Panc1 (cell line): ENCODE data around the gene RASAL1. TPM values are rescaled to one million over a fixed set of nuclear protein-coding genes. Genes with fewer than 3 reads are reported as not detected.
A peak's percentile ranks its signal among the peaks of the same experiment; 100 is the strongest.

ENCODE experiments used
- ATAC-seq: fragments of 200-7000 bp; cut with Tn5 transposase; 2 replicates; pipeline ENCODE4 v1.9.1; 2020; ENCODE audit warnings: mild to moderate bottlenecking, moderate library complexity
- BruUV-seq: library from RNA; stranded (reverse); fragments of 400-500 nt; replicated peaks from 2 replicates; lab custom pipeline; 2021; lab: Mats Ljungman, UMichigan
- CTCF ChIA-PET: fragments of 300-600 bp; sonication (Branson Sonifier 250); formaldehyde crosslinking; loops from one replicate; lab custom pipeline; 2022; ENCODE audit warnings: antibody characterized with exemption; lab: Charles Lee
- POLR2A ChIA-PET: fragments of 300-600 bp; sonication (Branson Sonifier 250); formaldehyde crosslinking; loops from one replicate; lab custom pipeline; 2022; ENCODE audit warnings: antibody characterized with exemption; lab: Charles Lee
- DNase-seq: peaks from one replicate; pipeline ENCODE4 v3.0.0-alpha.2; 2010; ENCODE audit warnings: low read depth, low spot score
- H3K27ac ChIP-seq: 2 replicates; pipeline ENCODE4 v1.5.1; 2011; ENCODE audit warnings: mild to moderate bottlenecking, low read length, inconsistent platforms
- H3K27me3 ChIP-seq: fragments of 200-500 bp; sonication (Bioruptor generic); 2 replicates; pipeline ENCODE4 v1.6.0; 2014; ENCODE audit warnings: low read length, inconsistent platforms; ENCODE audit not compliant: control insufficient read depth, insufficient read depth
- H3K36me3 ChIP-seq: fragments of 200-500 bp; sonication (Bioruptor generic); 2 replicates; pipeline ENCODE4 v1.5.1; 2014; ENCODE audit warnings: inconsistent platforms, mild to moderate bottlenecking, low read length, moderate library complexity; ENCODE audit not compliant: control insufficient read depth, insufficient read depth
- H3K4me1 ChIP-seq: 2 replicates; pipeline ENCODE4 v1.5.1; 2011; ENCODE audit warnings: inconsistent platforms, mild to moderate bottlenecking, low read length, moderate library complexity; ENCODE audit not compliant: control insufficient read depth, insufficient read depth
- H3K4me3 ChIP-seq, 2 experiments: 2 replicates each; pipeline ENCODE4 v1.5.1; 2011 to 2012; ENCODE audit warnings: low read depth in 2 of 2, low read length in 2 of 2, mild to moderate bottlenecking in 2 of 2, inconsistent platforms in 1 of 2, moderate library complexity in 1 of 2
- H3K9me3 ChIP-seq: fragments of 200-500 bp; sonication (Bioruptor generic); 2 replicates; pipeline ENCODE4 v1.5.1; 2014; ENCODE audit warnings: low read depth, mild to moderate bottlenecking, inconsistent platforms, low read length, moderate library complexity; ENCODE audit not compliant: control insufficient read depth, insufficient read depth
- CTCF ChIP-seq: fragments of 450-650 bp; IDR thresholded peaks from 2 replicates; pipeline ENCODE4 v1.5.1; 2017; ENCODE audit warnings: mild to moderate bottlenecking
- POLR2AphosphoS5 ChIP-seq: IDR thresholded peaks from 2 replicates; pipeline ENCODE4 v1.6.1; 2012; ENCODE audit warnings: mild to moderate bottlenecking, low read depth, low read length, moderate library complexity
- REST ChIP-seq, 2 experiments: IDR thresholded peaks; 2 replicates each; pipeline ENCODE4 v1.6.1; 2011 to 2012; ENCODE audit warnings: low read depth in 2 of 2, control low read depth in 1 of 2, low read length in 1 of 2, mild to moderate bottlenecking in 1 of 2, moderate library complexity in 1 of 2; ENCODE audit not compliant: insufficient read depth in 1 of 2
- SIN3A ChIP-seq: IDR thresholded peaks from 2 replicates; pipeline ENCODE4 v1.6.1; 2012; ENCODE audit warnings: low read depth, mild to moderate bottlenecking, low read length, moderate library complexity, borderline replicate concordance; ENCODE audit not compliant: insufficient read depth
- TCF7L2 ChIP-seq: IDR thresholded peaks from 2 replicates; pipeline ENCODE4 v1.6.1; 2011; ENCODE audit warnings: mild to moderate bottlenecking, low read depth, low read length, inconsistent platforms
- in situ Hi-C: cut with HindIII; loops from 2 replicates; pipeline ENCODE4 v1.10.0; 2016; ENCODE audit warnings: low sequenced_read_pairs, low pct_unique_long_range_greater_than_20kb
- intact Hi-C: fragments of 100-400 bp; cut with micrococcal nuclease; formaldehyde crosslinking; loops from one replicate; pipeline ENCODE4 v1.10.0; 2022; ENCODE audit not compliant: unreplicated experiment
- total RNA-seq: library from RNA; stranded (reverse); gene quantifications from one replicate; pipeline ENCODE4 v1.2.1, GENCODE V29; 2021; ENCODE audit not compliant: unreplicated experiment

Gene RASAL1
- total RNA-seq, 1 experiment from 2014 or later, result 0.28 TPM

GRCh38 chr12:113129664-113130456 is 5.7 kb downstream of the RASAL1 start:
- ChIA-PET CTCF (no interaction called here), POLR2A (no interaction called here)
- Histone ChIP-seq H3K4me1 (no peaks in the 10 kb centered on the region; the same call in 1 of the 2 replicates), H3K27me3 (peaks cover 2% of the 10 kb centered on the region; the same call in 1 of the 2 replicates), H3K4me3 (no peak overlapping the region), H3K27ac (no peak overlapping the region), H3K9me3 (no peaks in the 10 kb centered on the region), H3K36me3 (no peaks in the 10 kb centered on the region)
- intact Hi-C loops, result no loop called here
- ATAC-seq, result peak; percentile 24; the same call in 1 of the 2 replicates
- TF ChIP-seq SIN3A (no peak), REST (IDR thresholded peaks at IDR 0.05; ENCODE audit: insufficient read depth in 1 of 2, low read depth in 2 of 2, low read length in 1 of 2) (no peak), TCF7L2 (no peak), CTCF (no peak)
- BruUV-seq, result no TSS peak
- in situ Hi-C loops, result no loop called here
- no peak for DNase-seq

DNA sequence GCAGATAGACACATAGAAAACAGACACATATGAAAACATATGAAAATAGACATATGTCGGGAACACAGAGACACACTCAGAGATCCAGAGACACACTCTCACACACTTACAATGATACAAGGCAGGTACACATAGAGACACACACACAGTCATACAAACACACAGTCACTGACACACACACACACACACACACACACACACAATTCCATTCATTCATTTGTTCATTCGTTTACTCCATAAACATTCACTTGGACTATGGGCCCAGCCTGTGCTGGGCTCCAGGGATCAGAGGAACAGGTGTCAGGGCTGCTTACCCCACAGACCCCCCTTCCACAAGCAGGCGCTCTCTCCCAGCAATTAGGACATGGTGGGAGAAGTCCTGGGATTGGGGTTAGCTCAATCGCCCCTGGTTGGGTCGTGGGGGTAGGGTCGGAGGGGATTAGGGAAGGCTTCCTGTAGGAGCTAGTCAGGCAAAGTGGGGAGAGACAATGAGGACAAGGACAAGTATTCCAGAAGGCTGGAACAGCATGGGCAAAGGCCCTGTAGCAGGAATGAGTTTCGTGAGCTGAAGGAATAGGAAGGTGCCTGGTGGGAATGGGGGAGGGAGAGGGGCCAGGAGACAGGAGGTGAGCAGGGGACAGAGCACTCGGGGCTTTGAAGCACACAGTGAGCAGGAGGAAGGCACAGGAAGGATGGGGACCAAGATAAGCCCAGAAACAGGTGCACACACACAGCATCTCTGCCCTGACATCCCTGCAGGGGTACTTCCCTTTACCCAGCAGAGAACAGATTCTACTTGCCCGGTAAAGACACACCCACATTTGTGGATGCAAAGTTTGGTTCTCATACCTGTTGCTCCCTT is 6.5 kb downstream of the RASAL1 start:
- H3K9me3 ChIP-seq, result no peaks in the 10 kb centered on the region
- TF ChIP-seq CTCF (no peak), TCF7L2 (no peak), POLR2AphosphoS5 (no peak), SIN3A (no peak), REST (IDR thresholded peaks at IDR 0.05; ENCODE audit: insufficient read depth in 1 of 2, low read depth in 2 of 2, low read length in 1 of 2) (no peak)
- H3K27me3 ChIP-seq, result peaks cover 2% of the 10 kb centered on the region; the same call in 1 of the 2 replicates
- no TSS peak for BruUV-seq
- no peaks in the 10 kb centered on the region for H3K4me1 ChIP-seq
- in situ Hi-C loops, result no loop called here
- H3K27ac ChIP-seq, result no peak overlapping the region
- CTCF ChIA-PET, result no interaction called here
- intact Hi-C loops, result no loop called here
- DNase-seq (no peak), ATAC-seq (no peak)
- H3K36me3 ChIP-seq, result no peaks in the 10 kb centered on the region
- POLR2A ChIA-PET, result no interaction called here
- H3K4me3 ChIP-seq, result no peak overlapping the region
